HG02759 (cell line): Measurements from ENCODE around the gene STX1B.

ENCODE experiments used
- ATAC-seq: cut with Tn5 transposase; IDR thresholded peaks from one replicate; pipeline ENCODE4 v1.9.1; 2021; ENCODE audit warnings: mild to moderate bottlenecking, moderate library complexity; ENCODE audit not compliant: unreplicated experiment

Gene STX1B

GRCh38 chr16:30980434-30980833 lies 30.0 kb downstream of the STX1B start:
- no peak for ATAC-seq

DNA sequence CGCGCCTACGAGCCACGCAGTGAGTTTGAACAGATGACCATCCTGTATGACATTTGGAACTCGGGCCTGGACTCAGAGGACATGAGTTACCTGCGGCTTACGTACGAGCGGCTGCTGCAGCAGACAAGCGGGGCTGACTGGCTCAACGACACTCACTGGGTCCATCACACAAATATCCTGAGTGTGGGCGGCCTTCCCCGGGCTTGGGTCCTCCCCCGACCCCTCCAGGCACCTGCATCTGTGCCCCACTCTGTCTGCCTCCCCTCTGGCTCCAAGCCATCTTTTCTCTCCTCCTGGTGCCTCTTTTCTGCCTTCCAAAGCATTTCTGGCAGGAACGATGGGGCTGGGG lies 30.4 kb downstream of the STX1B start:
- no peak for ATAC-seq

DNA sequence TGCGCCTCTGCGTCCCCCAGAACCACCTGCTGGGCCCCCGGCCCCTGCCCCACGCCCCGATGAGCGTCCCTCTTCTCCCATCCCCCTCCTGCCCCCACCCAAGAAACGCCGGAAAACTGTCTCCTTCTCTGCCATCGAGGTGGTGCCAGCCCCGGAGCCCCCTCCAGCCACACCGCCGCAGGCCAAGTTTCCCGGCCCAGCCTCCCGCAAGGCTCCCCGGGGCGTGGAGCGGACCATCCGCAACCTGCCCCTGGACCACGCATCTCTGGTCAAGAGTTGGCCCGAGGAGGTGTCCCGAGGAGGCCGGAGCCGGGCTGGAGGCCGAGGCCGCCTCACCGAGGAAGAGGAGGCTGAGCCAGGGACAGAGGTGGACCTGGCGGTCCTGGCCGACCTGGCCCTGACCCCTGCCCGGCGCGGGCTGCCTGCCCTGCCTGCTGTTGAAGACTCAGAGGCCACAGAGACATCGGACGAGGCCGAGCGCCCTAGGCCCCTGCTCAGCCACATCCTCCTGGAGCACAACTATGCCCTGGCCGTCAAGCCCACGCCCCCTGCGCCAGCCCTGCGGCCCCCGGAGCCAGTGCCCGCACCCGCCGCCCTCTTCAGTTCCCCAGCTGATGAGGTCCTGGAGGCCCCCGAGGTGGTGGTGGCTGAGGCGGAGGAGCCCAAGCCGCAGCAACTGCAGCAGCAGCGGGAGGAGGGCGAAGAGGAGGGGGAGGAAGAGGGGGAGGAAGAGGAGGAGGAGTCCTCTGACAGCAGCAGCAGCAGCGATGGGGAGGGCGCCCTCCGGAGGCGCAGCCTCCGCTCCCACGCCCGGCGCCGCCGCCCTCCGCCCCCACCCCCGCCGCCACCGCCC lies 31.0 kb downstream of the STX1B start:
- no peak for ATAC-seq

GRCh38 chr16:30977502-30977901 lies 32.9 kb downstream of the STX1B start:
- no peak for ATAC-seq

- ATAC-seq, result no peak
Observed at GRCh38 chr16:30976486-30976885, 34.0 kb downstream of the STX1B start.

DNA sequence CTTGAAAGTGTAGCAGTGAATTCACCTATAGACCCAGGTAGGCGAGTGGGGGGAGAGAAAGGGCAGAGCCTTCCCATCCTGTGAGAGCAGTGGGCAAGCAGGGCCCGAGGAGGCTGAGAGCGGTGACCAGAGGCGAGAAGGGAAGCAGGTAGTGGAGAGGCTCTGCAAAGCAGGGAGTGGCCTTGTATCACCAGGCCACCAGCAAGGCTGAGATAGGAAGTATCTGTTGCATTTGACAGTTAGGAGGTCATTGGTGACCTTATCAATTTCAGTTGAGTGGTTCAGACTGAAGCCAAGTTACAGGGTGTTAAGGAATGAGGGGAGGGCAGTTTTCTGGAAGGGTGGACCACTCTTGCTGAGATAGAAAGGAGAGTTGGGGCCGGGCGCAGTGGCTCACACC lies 36.1 kb downstream of the STX1B start:
- ATAC-seq, result no peak

- ATAC-seq, result no peak
Observed at GRCh38 chr16:30972872-30973271, 37.6 kb downstream of the STX1B start.

DNA sequence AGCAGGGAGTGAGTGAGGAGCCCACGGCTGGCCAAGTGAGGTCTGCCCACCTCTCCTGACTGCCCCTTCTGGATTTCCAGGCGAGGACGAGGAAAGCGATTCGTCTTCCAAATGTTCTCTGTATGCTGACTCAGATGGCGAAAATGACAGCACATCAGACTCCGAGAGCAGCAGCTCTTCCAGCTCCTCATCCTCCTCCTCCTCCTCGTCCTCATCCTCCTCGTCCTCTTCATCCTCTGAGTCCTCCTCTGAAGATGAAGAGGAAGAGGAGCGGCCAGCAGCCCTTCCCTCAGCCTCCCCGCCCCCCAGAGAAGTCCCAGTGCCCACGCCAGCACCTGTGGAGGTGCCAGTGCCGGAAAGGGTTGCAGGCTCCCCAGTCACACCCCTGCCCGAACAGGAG lies 39.1 kb downstream of the STX1B start:
- ATAC-seq, result no peak

DNA sequence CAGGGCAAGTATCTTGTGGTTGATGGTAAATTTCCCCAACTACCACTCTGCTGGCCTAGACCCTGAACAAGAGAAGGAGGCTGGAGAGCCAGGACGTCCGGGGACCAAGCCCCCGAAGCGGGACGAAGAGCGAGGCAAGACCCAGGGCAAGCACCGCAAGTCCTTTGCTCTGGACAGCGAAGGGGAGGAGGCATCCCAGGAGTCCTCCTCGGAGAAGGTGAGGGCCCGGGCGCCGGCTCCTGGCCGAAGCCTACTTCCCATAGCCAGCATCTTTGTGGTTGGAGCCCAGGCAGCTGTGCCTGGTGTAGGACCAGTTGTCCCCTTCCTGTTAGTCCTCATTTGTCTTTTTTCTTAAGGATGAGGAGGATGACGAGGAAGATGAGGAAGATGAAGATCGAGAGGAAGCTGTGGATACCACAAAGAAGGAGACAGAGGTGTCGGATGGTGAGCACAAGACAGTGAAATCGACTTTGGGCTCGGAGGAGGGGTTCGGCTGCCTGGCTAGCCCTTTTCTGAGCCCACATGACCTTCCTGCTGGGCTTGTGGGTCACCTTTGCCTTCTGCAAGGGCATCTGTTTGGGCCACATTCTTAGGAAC lies 41.1 kb downstream of the STX1B start:
- no peak for ATAC-seq

- ATAC-seq, result no peak
Observed at GRCh38 chr16:30967795-30968194, 42.6 kb downstream of the STX1B start.

DNA sequence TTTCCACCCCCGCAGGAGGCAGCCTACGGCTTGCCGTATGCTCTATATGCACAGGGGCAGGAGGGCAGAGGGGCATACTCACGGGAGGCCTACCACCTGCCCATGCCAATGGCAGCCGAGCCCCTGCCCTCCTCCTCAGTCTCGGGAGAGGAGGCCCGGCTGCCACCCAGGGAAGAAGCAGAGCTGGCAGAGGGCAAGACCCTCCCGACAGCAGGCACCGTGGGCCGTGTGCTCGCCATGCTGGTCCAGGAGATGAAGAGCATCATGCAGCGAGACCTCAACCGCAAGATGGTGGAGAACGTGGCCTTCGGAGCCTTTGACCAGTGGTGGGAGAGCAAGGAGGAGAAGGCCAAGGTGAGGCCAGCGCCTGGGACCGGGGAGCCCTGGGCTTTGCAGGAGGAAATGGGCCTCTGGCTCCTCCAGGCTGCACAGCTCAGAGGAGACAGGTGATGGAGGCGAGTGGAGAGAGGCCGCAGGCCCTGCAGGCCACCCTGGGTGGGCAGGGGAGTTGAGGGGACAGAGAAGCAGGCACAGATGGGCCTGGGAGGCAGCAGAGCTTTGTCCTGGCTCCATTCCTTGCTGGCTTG lies 44.3 kb downstream of the STX1B start:
- no peak for ATAC-seq

GRCh38 chr16:30965436-30965835 lies 45.0 kb downstream of the STX1B start:
- no peak for ATAC-seq

DNA sequence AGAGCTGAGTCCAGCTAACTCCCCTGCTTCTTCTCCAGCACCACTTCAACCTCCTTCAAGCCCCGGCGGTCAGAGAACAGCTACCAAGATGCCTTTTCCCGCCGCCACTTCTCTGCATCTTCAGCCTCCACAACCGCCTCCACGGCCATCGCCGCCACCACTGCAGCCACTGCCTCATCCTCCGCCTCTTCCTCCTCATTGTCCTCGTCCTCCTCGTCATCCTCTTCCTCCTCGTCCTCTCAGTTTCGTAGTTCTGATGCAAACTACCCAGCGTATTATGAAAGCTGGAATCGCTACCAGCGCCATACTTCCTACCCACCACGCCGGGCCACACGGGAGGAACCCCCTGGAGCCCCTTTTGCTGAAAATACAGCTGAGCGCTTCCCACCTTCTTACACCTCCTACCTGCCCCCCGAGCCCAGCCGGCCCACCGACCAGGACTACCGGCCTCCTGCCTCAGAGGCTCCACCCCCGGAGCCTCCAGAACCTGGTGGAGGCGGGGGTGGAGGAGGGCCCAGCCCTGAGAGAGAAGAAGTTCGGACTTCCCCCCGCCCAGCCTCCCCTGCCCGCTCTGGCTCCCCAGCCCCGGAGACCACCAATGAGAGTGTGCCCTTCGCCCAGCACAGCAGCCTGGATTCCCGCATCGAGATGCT lies 45.7 kb downstream of the STX1B start:
- ATAC-seq, result no peak

DNA sequence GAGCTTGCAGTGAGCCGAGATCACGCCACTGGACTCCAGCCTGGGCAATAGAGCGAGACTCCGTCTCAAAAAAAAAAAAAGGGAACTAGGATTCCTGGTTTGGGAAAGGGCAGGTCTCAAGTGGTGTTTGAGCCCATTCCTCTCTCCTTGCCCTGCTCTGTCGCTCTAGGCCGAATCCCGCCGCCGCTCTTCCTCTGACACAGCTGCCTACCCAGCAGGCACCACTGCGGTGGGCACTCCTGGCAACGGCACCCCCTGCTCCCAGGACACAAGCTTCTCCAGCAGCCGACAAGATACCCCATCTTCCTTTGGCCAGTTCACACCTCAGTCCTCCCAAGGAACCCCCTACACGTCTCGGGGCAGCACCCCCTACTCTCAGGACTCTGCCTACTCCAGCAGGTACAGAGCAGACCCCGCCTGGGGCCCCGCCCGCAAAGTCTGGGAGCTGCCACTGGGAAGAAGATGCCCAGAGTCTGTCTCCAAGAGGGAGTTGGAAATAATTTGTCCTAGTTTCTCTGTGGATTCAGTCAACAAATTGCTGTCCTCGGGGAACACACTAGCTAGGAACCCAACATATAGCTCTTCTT lies 46.4 kb downstream of the STX1B start:
- ATAC-seq, result no peak

GRCh38 chr16:30961384-30961783 lies 49.1 kb downstream of the STX1B start:
- ATAC-seq, result no peak

DNA sequence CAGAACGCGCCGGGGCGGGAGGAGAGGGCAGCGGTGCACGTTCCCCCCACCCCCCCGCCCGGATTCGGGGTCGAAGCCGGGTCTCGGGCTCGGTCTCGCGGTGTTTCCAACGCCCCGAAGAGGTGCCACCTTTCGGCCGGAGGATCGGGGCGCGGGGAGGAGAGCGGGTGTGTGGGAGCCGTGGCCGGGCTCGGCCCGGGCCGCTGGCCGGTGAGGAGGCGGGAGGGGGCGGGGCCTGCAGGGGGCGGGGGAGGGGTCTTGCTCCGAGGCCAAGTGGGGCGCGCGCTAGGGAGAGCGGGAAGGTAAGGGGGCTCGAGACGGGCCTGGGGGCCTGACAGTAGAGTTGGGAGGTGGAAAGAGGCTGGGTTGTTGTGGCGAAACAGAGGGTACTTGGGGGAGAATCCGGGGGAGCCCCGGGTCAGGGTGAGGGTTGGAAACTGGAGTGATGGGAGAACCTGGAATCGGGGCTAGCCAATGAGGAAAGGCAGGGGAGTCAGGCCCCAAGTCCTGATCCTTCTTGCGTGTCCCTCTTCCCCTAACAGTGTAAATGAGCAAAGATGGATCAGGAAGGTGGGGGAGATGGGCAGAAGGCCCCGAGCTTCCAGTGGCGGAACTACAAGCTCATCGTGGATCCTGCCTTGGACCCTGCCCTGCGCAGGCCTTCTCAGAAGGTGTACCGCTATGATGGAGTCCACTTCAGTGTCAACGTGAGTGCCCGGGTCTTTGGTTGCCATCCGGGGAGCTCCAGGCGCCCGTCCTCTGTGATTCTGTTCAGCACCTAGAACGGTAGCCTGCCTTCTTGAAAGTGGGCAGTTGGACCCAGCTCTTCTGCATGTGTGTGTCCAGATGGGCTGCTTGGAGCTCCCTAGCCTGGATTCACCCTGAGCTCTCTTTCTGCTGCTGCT lies 52.0 kb downstream of the STX1B start:
- peak; percentile 39 for ATAC-seq

- peak; percentile 77 for ATAC-seq
Observed at GRCh38 chr16:30957456-30958174, 52.8 kb downstream of the STX1B start, which contains the start of gene SETD1A. Gene SETD1A (plus strand): TSS chr16:30957754. CDS start chr16:30958732, 978 bp downstream.

DNA sequence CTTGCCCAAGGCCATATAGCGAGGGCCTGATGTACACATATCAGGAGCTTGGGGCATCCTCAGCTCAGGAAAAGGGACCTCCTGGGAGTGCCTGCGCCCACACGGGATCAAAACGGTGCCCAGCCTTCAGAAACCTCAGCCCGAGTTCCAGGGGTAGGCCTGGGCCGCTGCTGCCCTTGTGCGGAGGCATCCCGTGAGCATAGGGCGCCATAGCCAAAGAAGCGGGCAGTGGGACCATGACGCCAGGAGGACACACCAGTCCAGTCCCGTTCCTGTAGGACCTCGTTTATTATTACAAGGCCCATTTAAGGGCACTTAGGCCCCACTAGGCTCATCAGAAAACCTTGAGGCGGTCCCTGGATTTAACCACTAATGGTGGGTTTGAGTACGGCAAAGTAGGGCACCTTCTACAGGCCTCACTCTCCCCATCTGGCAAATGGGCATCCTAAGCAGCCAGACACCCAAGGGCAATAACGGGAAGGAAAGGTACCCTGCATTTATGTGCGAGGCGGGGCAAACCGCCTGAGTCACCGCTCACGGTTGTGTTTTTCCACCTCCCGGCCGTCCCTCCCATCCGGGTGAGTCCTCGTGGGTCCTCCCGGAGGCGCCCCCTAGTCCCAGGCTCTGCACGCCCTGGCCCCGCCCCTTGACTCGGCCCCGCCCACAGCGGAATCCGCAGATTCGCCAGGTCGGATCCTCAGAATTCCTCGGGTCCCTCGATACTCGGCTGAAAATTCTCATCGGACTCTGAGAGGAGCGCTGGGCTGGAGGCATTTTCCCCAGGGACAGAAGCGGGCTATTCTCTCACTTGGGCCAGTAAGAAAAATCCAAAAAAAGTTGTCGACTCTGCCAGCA lies 53.6 kb downstream of the STX1B start:
- peak; percentile 48 for ATAC-seq

- no peak for ATAC-seq
Observed at GRCh38 chr16:30954993-30955392, 55.4 kb downstream of the STX1B start.
